T-helper 2 cell treated with Interferon-gamma antibody and Interleukin-4, amounts not matched to agents 5 μg/mL and 100 μg/mL, for 36 hours (primary cell): ENCODE results near the gene ARHGAP22.

Source experiments
- DNase-seq: peaks from one replicate; pipeline ENCODE4 v3.0.0; 2021; ENCODE audit warnings: low spot score
- H3K27ac Mint-ChIP-seq: one replicate; pipeline ENCODE4 v1.8.0; 2021; ENCODE audit warnings: mild to moderate bottlenecking, mixed read lengths
- H3K27me3 Mint-ChIP-seq: one replicate; pipeline ENCODE4 v1.8.0; 2021; ENCODE audit warnings: low read depth, mixed read lengths
- H3K36me3 Mint-ChIP-seq: one replicate; pipeline ENCODE4 v1.8.0; 2021; ENCODE audit warnings: low read depth, mixed read lengths
- H3K4me1 Mint-ChIP-seq: one replicate; pipeline ENCODE4 v1.8.0; 2021; ENCODE audit warnings: low read depth, mixed read lengths
- H3K4me3 Mint-ChIP-seq: one replicate; pipeline ENCODE4 v1.8.0; 2022; ENCODE audit warnings: mild to moderate bottlenecking, moderate library complexity, mixed read lengths
- H3K9me3 Mint-ChIP-seq: one replicate; pipeline ENCODE4 v1.8.0; 2021; ENCODE audit warnings: mixed read lengths

ARHGAP22 gene

GRCh38 chr10:48492201-48492600 is 112.7 kb downstream of the ARHGAP22 start:
- Mint-ChIP-seq H3K4me3 (no peak overlapping the region), H3K27me3 (peaks cover 7% of the 10 kb centered on the region), H3K4me1 (peaks cover 11% of the 10 kb centered on the region), H3K9me3 (no peaks in the 10 kb centered on the region), H3K27ac (no peak overlapping the region), H3K36me3 (no peaks in the 10 kb centered on the region)
- no peak for DNase-seq

- DNase-seq: no peak
- Mint-ChIP-seq H3K27ac (no peak overlapping the region), H3K27me3 (peaks cover 12% of the 10 kb centered on the region), H3K4me3 (no peak overlapping the region), H3K36me3 (no peaks in the 10 kb centered on the region), H3K4me1 (peaks cover 11% of the 10 kb centered on the region), H3K9me3 (no peaks in the 10 kb centered on the region)
Observed at GRCh38 chr10:48491392-48492139, 113.3 kb downstream of the ARHGAP22 start.

GRCh38 chr10:48490946-48491345 is 113.9 kb downstream of the ARHGAP22 start:
- Mint-ChIP-seq H3K27me3 (peaks cover 13% of the 10 kb centered on the region), H3K4me3 (no peak overlapping the region), H3K4me1 (peaks cover 11% of the 10 kb centered on the region), H3K9me3 (no peaks in the 10 kb centered on the region), H3K36me3 (no peaks in the 10 kb centered on the region), H3K27ac (no peak overlapping the region)
- no peak for DNase-seq

GRCh38 chr10:48490571-48490940 is 114.3 kb downstream of the ARHGAP22 start:
- peaks cover 17% of the 10 kb centered on the region for H3K27me3 Mint-ChIP-seq
- H3K4me1 Mint-ChIP-seq: peaks cover 11% of the 10 kb centered on the region
- no peaks in the 10 kb centered on the region for H3K36me3 Mint-ChIP-seq
- DNase-seq: no peak
- no peaks in the 10 kb centered on the region for H3K9me3 Mint-ChIP-seq
- H3K27ac Mint-ChIP-seq: no peak overlapping the region
- no peak overlapping the region for H3K4me3 Mint-ChIP-seq

- no peak for DNase-seq
- H3K36me3 Mint-ChIP-seq: no peaks in the 10 kb centered on the region
- H3K4me1 Mint-ChIP-seq: peaks cover 3% of the 10 kb centered on the region
- H3K4me3 Mint-ChIP-seq: no peak overlapping the region
- no peak overlapping the region for H3K27ac Mint-ChIP-seq
- no peaks in the 10 kb centered on the region for H3K9me3 Mint-ChIP-seq
- peaks cover 25% of the 10 kb centered on the region for H3K27me3 Mint-ChIP-seq
Observed at GRCh38 chr10:48489099-48489498, 115.8 kb downstream of the ARHGAP22 start.

- H3K27me3 Mint-ChIP-seq: peaks cover 39% of the 10 kb centered on the region
- H3K27ac Mint-ChIP-seq: no peak overlapping the region
- no peak overlapping the region for H3K4me3 Mint-ChIP-seq
Observed at GRCh38 chr10:48487244-48487643, 117.6 kb downstream of the ARHGAP22 start.

GRCh38 chr10:48485711-48486110 is 119.2 kb downstream of the ARHGAP22 start:
- no peaks in the 10 kb centered on the region for H3K9me3 Mint-ChIP-seq
- no peak overlapping the region for H3K27ac Mint-ChIP-seq
- H3K4me3 Mint-ChIP-seq: no peak overlapping the region
- no peaks in the 10 kb centered on the region for H3K4me1 Mint-ChIP-seq
- DNase-seq: no peak
- no peaks in the 10 kb centered on the region for H3K36me3 Mint-ChIP-seq
- H3K27me3 Mint-ChIP-seq: peaks cover 43% of the 10 kb centered on the region

More at GRCh38 chr10:48487244-48487643, 117.6 kb downstream of the ARHGAP22 start:
- DNase-seq: no peak
- no peaks in the 10 kb centered on the region for H3K9me3 Mint-ChIP-seq
- H3K4me1 Mint-ChIP-seq: no peaks in the 10 kb centered on the region
- no peaks in the 10 kb centered on the region for H3K36me3 Mint-ChIP-seq

GRCh38 chr10:48484911-48485310 is 120.0 kb downstream of the ARHGAP22 start:
- no peak overlapping the region for H3K27ac Mint-ChIP-seq
- H3K4me1 Mint-ChIP-seq: no peaks in the 10 kb centered on the region
- no peak for DNase-seq
- no peak overlapping the region for H3K4me3 Mint-ChIP-seq
- H3K27me3 Mint-ChIP-seq: peaks cover 47% of the 10 kb centered on the region
- no peaks in the 10 kb centered on the region for H3K36me3 Mint-ChIP-seq
- no peaks in the 10 kb centered on the region for H3K9me3 Mint-ChIP-seq

GRCh38 chr10:48482207-48482606 is 122.7 kb downstream of the ARHGAP22 start:
- no peak overlapping the region for H3K27ac Mint-ChIP-seq
- no peaks in the 10 kb centered on the region for H3K36me3 Mint-ChIP-seq
- peaks cover 48% of the 10 kb centered on the region for H3K27me3 Mint-ChIP-seq
- H3K4me1 Mint-ChIP-seq: no peaks in the 10 kb centered on the region
- no peak for DNase-seq
- H3K9me3 Mint-ChIP-seq: no peaks in the 10 kb centered on the region
- no peak overlapping the region for H3K4me3 Mint-ChIP-seq

GRCh38 chr10:48481385-48481784 is 123.5 kb downstream of the ARHGAP22 start:
- H3K4me1 Mint-ChIP-seq: no peaks in the 10 kb centered on the region
- H3K9me3 Mint-ChIP-seq: no peaks in the 10 kb centered on the region
- no peaks in the 10 kb centered on the region for H3K36me3 Mint-ChIP-seq
- no peak overlapping the region for H3K4me3 Mint-ChIP-seq
- no peak for DNase-seq
- peaks cover 45% of the 10 kb centered on the region for H3K27me3 Mint-ChIP-seq
- no peak overlapping the region for H3K27ac Mint-ChIP-seq

- H3K27me3 Mint-ChIP-seq: peaks cover 44% of the 10 kb centered on the region
- no peaks in the 10 kb centered on the region for H3K36me3 Mint-ChIP-seq
- H3K4me1 Mint-ChIP-seq: no peaks in the 10 kb centered on the region
- H3K4me3 Mint-ChIP-seq: no peak overlapping the region
- H3K9me3 Mint-ChIP-seq: no peaks in the 10 kb centered on the region
- no peak overlapping the region for H3K27ac Mint-ChIP-seq
- no peak for DNase-seq
Observed at GRCh38 chr10:48480397-48481374, 124.2 kb downstream of the ARHGAP22 start.

- H3K27ac Mint-ChIP-seq: no peak overlapping the region
Observed at GRCh38 chr10:48478980-48479811, 125.7 kb downstream of the ARHGAP22 start.

GRCh38 chr10:48478469-48478868 is 126.4 kb downstream of the ARHGAP22 start:
- Mint-ChIP-seq H3K9me3 (no peaks in the 10 kb centered on the region), H3K27me3 (peaks cover 36% of the 10 kb centered on the region), H3K36me3 (no peaks in the 10 kb centered on the region), H3K4me3 (no peak overlapping the region), H3K27ac (no peak overlapping the region), H3K4me1 (no peaks in the 10 kb centered on the region)
- DNase-seq: no peak

More at GRCh38 chr10:48478980-48479811, 125.7 kb downstream of the ARHGAP22 start:
- no peaks in the 10 kb centered on the region for H3K36me3 Mint-ChIP-seq
- no peak for DNase-seq
- no peak overlapping the region for H3K4me3 Mint-ChIP-seq
- peaks cover 43% of the 10 kb centered on the region for H3K27me3 Mint-ChIP-seq
- H3K9me3 Mint-ChIP-seq: no peaks in the 10 kb centered on the region
- no peaks in the 10 kb centered on the region for H3K4me1 Mint-ChIP-seq
